Measurements from ENCODE around the gene SHROOM2.

GRCh38 chrX:9737363-9737762, 48.9 kb upstream of the SHROOM2 start:
- TF ChIP-seq CTCF (IDR thresholded peaks at IDR 0.05) (no peak), POLR2A (IDR thresholded peaks at IDR 0.05) (no peak)

All from esophagus squamous epithelium (tissue), 4 donors.